PC-9 (cell line): ENCODE data around the gene MFSD6L. TPM values are rescaled to one million over a fixed set of nuclear protein-coding genes. Genes with fewer than 3 reads are reported as not detected.

Experiments used
- BruUV-seq: library from RNA; stranded (reverse); fragments of 400-500 nt; replicated peaks from 2 replicates; lab custom pipeline; 2021; lab: Mats Ljungman, UMichigan
- CTCF ChIA-PET: fragments of 300-600 bp; sonication (Branson Sonifier 250); formaldehyde crosslinking; loops from one replicate; lab custom pipeline; 2022; ENCODE audit warnings: antibody characterized with exemption; lab: Charles Lee
- POLR2A ChIA-PET: fragments of 300-600 bp; sonication (Branson Sonifier 250); formaldehyde crosslinking; loops from one replicate; lab custom pipeline; 2022; ENCODE audit warnings: antibody characterized with exemption; ENCODE audit not compliant: unreplicated experiment; lab: Charles Lee
- DNase-seq, 2 experiments: peaks; one replicate each; pipeline versions ENCODE4 v3.0.0 to v3.0.0-alpha.2; 2015 to 2022; ENCODE audit warnings: mixed read lengths in 1 of 2
- H2AFZ ChIP-seq: fragments of 200-600 bp; sonication (generic); 2 replicates; pipeline ENCODE4 v1.8.1; 2017; ENCODE audit warnings: antibody characterized with exemption
- H3F3A ChIP-seq: fragments of 200-600 bp; sonication (generic); 2 replicates; pipeline ENCODE4 v1.8.1; 2017; ENCODE audit warnings: antibody characterized with exemption, mild to moderate bottlenecking, low read depth; ENCODE audit not compliant: insufficient read depth
- H3K27ac ChIP-seq: fragments of 200-600 bp; sonication (generic); 2 replicates; pipeline ENCODE4 v1.6.1; 2016; ENCODE audit warnings: mixed run types
- H3K27me3 ChIP-seq: fragments of 200-600 bp; sonication (generic); 2 replicates; pipeline ENCODE4 v1.6.1; 2016; ENCODE audit warnings: low read depth, mixed run types; ENCODE audit not compliant: insufficient read depth
- H3K36me3 ChIP-seq: fragments of 200-600 bp; sonication (generic); 2 replicates; pipeline ENCODE4 v1.6.1; 2016; ENCODE audit warnings: low read depth, mixed run types
- H3K4me1 ChIP-seq: fragments of 200-600 bp; sonication (generic); replicated peaks from 2 replicates; pipeline ENCODE4 v1.6.1; 2016; ENCODE audit warnings: mixed run types; ENCODE audit not compliant: insufficient read depth
- H3K4me2 ChIP-seq: fragments of 200-600 bp; sonication (generic); 2 replicates; pipeline ENCODE4 v1.6.1; 2017; ENCODE audit warnings: mixed run types
- H3K4me3 ChIP-seq: fragments of 200-600 bp; sonication (generic); 2 replicates; pipeline ENCODE4 v1.6.1; 2016; ENCODE audit warnings: mixed run types
- H3K79me2 ChIP-seq: fragments of 200-600 bp; sonication (generic); 2 replicates; pipeline ENCODE4 v1.6.1; 2017; ENCODE audit warnings: low read depth, mixed run types
- H3K9me2 ChIP-seq: fragments of 200-600 bp; sonication (generic); 2 replicates; pipeline ENCODE4 v1.8.1; 2017; ENCODE audit warnings: mild to moderate bottlenecking; ENCODE audit not compliant: insufficient read depth
- H3K9me3 ChIP-seq: fragments of 200-600 bp; sonication (generic); 2 replicates; pipeline ENCODE4 v1.8.1; 2016; ENCODE audit warnings: low read depth; ENCODE audit not compliant: insufficient read depth
- H4K20me1 ChIP-seq: fragments of 200-600 bp; sonication (generic); 2 replicates; pipeline ENCODE4 v1.8.1; 2017; ENCODE audit not compliant: insufficient read depth
- CTCF ChIP-seq: fragments of 200-600 bp; sonication (generic); conservative IDR thresholded peaks from 2 replicates; pipeline ENCODE4 v1.6.1; 2017; ENCODE audit warnings: mixed run types, antibody characterized with exemption, mild to moderate bottlenecking, moderate library complexity
- EZH2 ChIP-seq: fragments of 200-600 bp; sonication (generic); IDR thresholded peaks from 2 replicates; pipeline ENCODE4 v1.8.0; 2017; ENCODE audit warnings: antibody characterized with exemption, low read depth
- intact Hi-C: fragments of 100-400 bp; cut with micrococcal nuclease; formaldehyde crosslinking; loops from one replicate; pipeline ENCODE4 v1.10.0; 2022; ENCODE audit not compliant: unreplicated experiment
- total RNA-seq: library from RNA; stranded (reverse); gene quantifications from 2 replicates; pipeline ENCODE4 v1.2.3, GENCODE V29; 2021

Gene MFSD6L
- total RNA-seq, 1 experiment from 2014 or later = not detected

GRCh38 chr17:8788998-8789397, 10.2 kb downstream of the MFSD6L start:
- no peaks in the 10 kb centered on the region for H3K9me2 ChIP-seq
- TF ChIP-seq EZH2 (no peak), CTCF (no peak)
- H3K79me2 ChIP-seq = no peaks in the 10 kb centered on the region
- intact Hi-C loops = no loop called here
- no peak overlapping the region for H2AFZ ChIP-seq
- no peaks in the 10 kb centered on the region for H3K36me3 ChIP-seq
- no TSS peak for BruUV-seq
- H3K9me3 ChIP-seq = no peaks in the 10 kb centered on the region
- H3F3A ChIP-seq = no peaks in the 10 kb centered on the region
- peaks cover 38% of the 10 kb centered on the region for H3K27me3 ChIP-seq
- H3K4me1 ChIP-seq = no peaks in the 10 kb centered on the region
- no peaks in the 10 kb centered on the region for H4K20me1 ChIP-seq
- ChIA-PET CTCF (no interaction called here), POLR2A (no interaction called here)
- no peak overlapping the region for H3K4me2 ChIP-seq
- no peak overlapping the region for H3K4me3 ChIP-seq
- no peak for DNase-seq
- H3K27ac ChIP-seq = no peak overlapping the region

- Histone ChIP-seq H3K4me2 (no peak overlapping the region), H2AFZ (no peak overlapping the region), H3K9me3 (no peaks in the 10 kb centered on the region), H3K79me2 (no peaks in the 10 kb centered on the region), H3K4me1 (no peaks in the 10 kb centered on the region), H3F3A (no peaks in the 10 kb centered on the region), H4K20me1 (no peaks in the 10 kb centered on the region), H3K4me3 (no peak overlapping the region), H3K27me3 (peaks cover 37% of the 10 kb centered on the region), H3K9me2 (no peaks in the 10 kb centered on the region), H3K27ac (no peak overlapping the region), H3K36me3 (no peaks in the 10 kb centered on the region)
- TF ChIP-seq EZH2 (no peak), CTCF (peak; percentile 71)
- BruUV-seq = no TSS peak
- ChIA-PET CTCF (interaction anchor here (0.7 kb wide), 1 partner anchor 377 kb away, joined by 4 read pairs; no protein-coding TSS in a partner anchor), POLR2A (no interaction called here)
- DNase-seq = peak in 1 of 2 experiments; percentile 70
- intact Hi-C loops = loop anchor here (1.0 kb wide), 2 partner anchors 402 to 725 kb away; partner anchors contain the start of gene RPL26
Measured at GRCh38 chr17:8785547-8786413, 13.4 kb downstream of the MFSD6L start.

- BruUV-seq = no TSS peak
- no peak overlapping the region for H3K4me3 ChIP-seq
- ChIA-PET POLR2A (interaction anchor here (0.7 kb wide), 1 partner anchor 536 kb away, joined by 6 read pairs; no protein-coding TSS in a partner anchor), CTCF (no interaction called here)
- 0 out of 2 replicates have a peak, but pooled peaks cover 4% of the 10 kb centered on the region for H3K27me3 ChIP-seq
- H3K9me2 ChIP-seq = no peaks in the 10 kb centered on the region
- H3F3A ChIP-seq = no peaks in the 10 kb centered on the region
- no peak for TF ChIP-seq EZH2
- TF ChIP-seq CTCF = no peak
- no peak overlapping the region for H2AFZ ChIP-seq
- no peak for DNase-seq
- H3K36me3 ChIP-seq = no peaks in the 10 kb centered on the region
- no peak overlapping the region for H3K27ac ChIP-seq
- no peaks in the 10 kb centered on the region for H3K4me1 ChIP-seq
- H3K79me2 ChIP-seq = no peaks in the 10 kb centered on the region
- H4K20me1 ChIP-seq = no peaks in the 10 kb centered on the region
- H3K4me2 ChIP-seq = no peak overlapping the region
- intact Hi-C loops = no loop called here
- H3K9me3 ChIP-seq = no peaks in the 10 kb centered on the region
Measured at GRCh38 chr17:8782176-8782575, 17.0 kb downstream of the MFSD6L start.
